Measurements from ENCODE around the gene MYPN. TPM values are rescaled to one million over a fixed set of nuclear protein-coding genes. Genes with fewer than 3 reads are reported as not detected.

Gene MYPN
- total and polyA plus RNA-seq, 2 experiments from 2014 or later, result not detected

DNA sequence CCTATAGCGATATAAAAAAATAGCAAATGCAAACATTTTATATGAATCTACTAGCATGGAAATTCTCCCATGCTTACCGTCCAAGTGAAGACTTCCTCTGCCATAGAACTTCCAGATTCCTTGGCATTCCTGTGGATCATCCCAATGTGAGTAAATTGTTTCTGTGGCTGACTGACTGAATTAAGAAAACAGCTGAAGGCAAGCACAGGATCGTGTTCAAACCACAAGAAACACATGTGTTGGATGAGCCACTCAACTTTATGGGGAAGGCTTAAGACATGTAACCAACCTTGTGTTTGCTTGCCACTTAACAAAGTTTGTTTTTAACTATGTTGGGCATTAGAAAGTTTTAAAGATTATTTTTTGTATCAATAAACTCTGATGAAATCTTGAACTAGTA is 2.6 kb upstream of the MYPN start (continued):
- TF ChIP-seq, protein P1, sequence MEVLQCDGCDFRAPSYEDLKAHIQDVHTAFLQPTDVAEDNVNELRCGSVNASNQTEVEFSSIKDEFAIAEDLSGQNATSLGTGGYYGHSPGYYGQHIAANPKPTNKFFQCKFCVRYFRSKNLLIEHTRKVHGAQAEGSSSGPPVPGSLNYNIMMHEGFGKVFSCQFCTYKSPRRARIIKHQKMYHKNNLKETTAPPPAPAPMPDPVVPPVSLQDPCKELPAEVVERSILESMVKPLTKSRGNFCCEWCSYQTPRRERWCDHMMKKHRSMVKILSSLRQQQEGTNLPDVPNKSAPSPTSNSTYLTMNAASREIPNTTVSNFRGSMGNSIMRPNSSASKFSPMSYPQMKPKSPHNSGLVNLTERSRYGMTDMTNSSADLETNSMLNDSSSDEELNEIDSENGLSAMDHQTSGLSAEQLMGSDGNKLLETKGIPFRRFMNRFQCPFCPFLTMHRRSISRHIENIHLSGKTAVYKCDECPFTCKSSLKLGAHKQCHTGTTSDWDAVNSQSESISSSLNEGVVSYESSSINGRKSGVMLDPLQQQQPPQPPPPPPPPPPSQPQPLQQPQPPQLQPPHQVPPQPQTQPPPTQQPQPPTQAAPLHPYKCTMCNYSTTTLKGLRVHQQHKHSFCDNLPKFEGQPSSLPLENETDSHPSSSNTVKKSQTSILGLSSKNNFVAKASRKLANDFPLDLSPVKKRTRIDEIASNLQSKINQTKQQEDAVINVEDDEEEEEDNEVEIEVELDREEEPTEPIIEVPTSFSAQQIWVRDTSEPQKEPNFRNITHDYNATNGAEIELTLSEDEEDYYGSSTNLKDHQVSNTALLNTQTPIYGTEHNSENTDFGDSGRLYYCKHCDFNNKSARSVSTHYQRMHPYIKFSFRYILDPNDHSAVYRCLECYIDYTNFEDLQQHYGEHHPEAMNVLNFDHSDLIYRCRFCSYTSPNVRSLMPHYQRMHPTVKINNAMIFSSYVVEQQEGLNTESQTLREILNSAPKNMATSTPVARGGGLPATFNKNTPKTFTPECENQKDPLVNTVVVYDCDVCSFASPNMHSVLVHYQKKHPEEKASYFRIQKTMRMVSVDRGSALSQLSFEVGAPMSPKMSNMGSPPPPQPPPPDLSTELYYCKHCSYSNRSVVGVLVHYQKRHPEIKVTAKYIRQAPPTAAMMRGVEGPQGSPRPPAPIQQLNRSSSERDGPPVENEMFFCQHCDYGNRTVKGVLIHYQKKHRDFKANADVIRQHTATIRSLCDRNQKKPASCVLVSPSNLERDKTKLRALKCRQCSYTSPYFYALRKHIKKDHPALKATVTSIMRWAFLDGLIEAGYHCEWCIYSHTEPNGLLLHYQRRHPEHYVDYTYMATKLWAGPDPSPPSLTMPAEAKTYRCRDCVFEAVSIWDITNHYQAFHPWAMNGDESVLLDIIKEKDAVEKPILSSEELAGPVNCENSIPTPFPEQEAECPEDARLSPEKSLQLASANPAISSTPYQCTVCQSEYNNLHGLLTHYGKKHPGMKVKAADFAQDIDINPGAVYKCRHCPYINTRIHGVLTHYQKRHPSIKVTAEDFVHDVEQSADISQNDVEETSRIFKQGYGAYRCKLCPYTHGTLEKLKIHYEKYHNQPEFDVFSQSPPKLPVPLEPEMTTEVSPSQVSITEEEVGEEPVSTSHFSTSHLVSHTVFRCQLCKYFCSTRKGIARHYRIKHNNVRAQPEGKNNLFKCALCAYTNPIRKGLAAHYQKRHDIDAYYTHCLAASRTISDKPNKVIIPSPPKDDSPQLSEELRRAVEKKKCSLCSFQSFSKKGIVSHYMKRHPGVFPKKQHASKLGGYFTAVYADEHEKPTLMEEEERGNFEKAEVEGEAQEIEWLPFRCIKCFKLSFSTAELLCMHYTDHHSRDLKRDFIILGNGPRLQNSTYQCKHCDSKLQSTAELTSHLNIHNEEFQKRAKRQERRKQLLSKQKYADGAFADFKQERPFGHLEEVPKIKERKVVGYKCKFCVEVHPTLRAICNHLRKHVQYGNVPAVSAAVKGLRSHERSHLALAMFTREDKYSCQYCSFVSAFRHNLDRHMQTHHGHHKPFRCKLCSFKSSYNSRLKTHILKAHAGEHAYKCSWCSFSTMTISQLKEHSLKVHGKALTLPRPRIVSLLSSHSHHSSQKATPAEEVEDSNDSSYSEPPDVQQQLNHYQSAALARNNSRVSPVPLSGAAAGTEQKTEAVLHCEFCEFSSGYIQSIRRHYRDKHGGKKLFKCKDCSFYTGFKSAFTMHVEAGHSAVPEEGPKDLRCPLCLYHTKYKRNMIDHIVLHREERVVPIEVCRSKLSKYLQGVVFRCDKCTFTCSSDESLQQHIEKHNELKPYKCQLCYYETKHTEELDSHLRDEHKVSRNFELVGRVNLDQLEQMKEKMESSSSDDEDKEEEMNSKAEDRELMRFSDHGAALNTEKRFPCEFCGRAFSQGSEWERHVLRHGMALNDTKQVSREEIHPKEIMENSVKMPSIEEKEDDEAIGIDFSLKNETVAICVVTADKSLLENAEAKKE (CRISPR knock-in tag; IDR thresholded peaks at IDR 0.05), result no peak
- no peak for TF ChIP-seq CREB1 (CRISPR knock-in tag; IDR thresholded peaks at IDR 0.05; ENCODE audit: low read depth)
- TF ChIP-seq ZNF331 (CRISPR knock-in tag; IDR thresholded peaks at IDR 0.05; ENCODE audit: low read depth), result no peak
- TF ChIP-seq ETS1 (IDR thresholded peaks at IDR 0.05), result no peak
- TF ChIP-seq EZH2phosphoT487 (IDR thresholded peaks at IDR 0.05; ENCODE audit: unreplicated experiment), result no peak
- no peak for TF ChIP-seq POLR2AphosphoS5 (IDR thresholded peaks at IDR 0.05; ENCODE audit: low read depth)
- TF ChIP-seq ZNF114 (CRISPR knock-in tag; IDR thresholded peaks at IDR 0.05), result no peak
- TF ChIP-seq JUNB (IDR thresholded peaks at IDR 0.05; ENCODE audit: unreplicated experiment), result no peak
- no peak for TF ChIP-seq STAT1 (IDR thresholded peaks at IDR 0.05; ENCODE audit: unreplicated experiment)
- no peak for TF ChIP-seq EZH2 (IDR thresholded peaks at IDR 0.05; ENCODE audit: low read depth, unreplicated experiment)

- Mint-ChIP-seq H3K9me3 (no peaks in the 10 kb centered on the region), H3K27ac (0 out of 2 replicates have a peak overlapping the region, but pooled peaks have one; percentile 45), H3K4me3 (no peak overlapping the region), H3K4me1 (peaks cover 7% of the 10 kb centered on the region; the same call in 2 of the 3 replicates), H3K36me3 (ENCODE audit: low read depth) (no peaks in the 10 kb centered on the region), H3K27me3 (ENCODE audit: insufficient read depth, low read depth, poor library complexity) (no peaks in the 10 kb centered on the region)
- Histone ChIP-seq H3K36me3 (ENCODE audit: insufficient read depth) (no peaks in the 10 kb centered on the region), H3K4me1 (ENCODE audit: insufficient read depth) (no peaks in the 10 kb centered on the region), H3K79me2 (replicated peaks; ENCODE audit: insufficient read depth) (no peaks in the 10 kb centered on the region), H2AFZ (no peak overlapping the region), H3K27me3 (ENCODE audit: insufficient read depth) (no peaks in the 10 kb centered on the region), H3K4me2 (no peak overlapping the region), H3K27ac (ENCODE audit: low read depth) (no peak overlapping the region), H3K4me3 (no peak overlapping the region), H3K9me2 (ENCODE audit: insufficient read depth) (no peaks in the 10 kb centered on the region), H3F3A (replicated peaks; ENCODE audit: low read depth) (no peaks in the 10 kb centered on the region), H4K20me1 (replicated peaks; ENCODE audit: insufficient read depth) (no peaks in the 10 kb centered on the region)
- no peak for ATAC-seq
- DNase-seq (ENCODE audit: low spot score), result no peak
- no peak for TF ChIP-seq EZH2 (IDR thresholded peaks at IDR 0.05; ENCODE audit: low read depth, unreplicated experiment)
- TF ChIP-seq, protein P2, sequence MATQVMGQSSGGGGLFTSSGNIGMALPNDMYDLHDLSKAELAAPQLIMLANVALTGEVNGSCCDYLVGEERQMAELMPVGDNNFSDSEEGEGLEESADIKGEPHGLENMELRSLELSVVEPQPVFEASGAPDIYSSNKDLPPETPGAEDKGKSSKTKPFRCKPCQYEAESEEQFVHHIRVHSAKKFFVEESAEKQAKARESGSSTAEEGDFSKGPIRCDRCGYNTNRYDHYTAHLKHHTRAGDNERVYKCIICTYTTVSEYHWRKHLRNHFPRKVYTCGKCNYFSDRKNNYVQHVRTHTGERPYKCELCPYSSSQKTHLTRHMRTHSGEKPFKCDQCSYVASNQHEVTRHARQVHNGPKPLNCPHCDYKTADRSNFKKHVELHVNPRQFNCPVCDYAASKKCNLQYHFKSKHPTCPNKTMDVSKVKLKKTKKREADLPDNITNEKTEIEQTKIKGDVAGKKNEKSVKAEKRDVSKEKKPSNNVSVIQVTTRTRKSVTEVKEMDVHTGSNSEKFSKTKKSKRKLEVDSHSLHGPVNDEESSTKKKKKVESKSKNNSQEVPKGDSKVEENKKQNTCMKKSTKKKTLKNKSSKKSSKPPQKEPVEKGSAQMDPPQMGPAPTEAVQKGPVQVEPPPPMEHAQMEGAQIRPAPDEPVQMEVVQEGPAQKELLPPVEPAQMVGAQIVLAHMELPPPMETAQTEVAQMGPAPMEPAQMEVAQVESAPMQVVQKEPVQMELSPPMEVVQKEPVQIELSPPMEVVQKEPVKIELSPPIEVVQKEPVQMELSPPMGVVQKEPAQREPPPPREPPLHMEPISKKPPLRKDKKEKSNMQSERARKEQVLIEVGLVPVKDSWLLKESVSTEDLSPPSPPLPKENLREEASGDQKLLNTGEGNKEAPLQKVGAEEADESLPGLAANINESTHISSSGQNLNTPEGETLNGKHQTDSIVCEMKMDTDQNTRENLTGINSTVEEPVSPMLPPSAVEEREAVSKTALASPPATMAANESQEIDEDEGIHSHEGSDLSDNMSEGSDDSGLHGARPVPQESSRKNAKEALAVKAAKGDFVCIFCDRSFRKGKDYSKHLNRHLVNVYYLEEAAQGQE (IDR thresholded peaks at IDR 0.05; ENCODE audit: unreplicated experiment), result no peak
- TF ChIP-seq EZH2phosphoT487 (IDR thresholded peaks at IDR 0.05; ENCODE audit: unreplicated experiment), result no peak
These were observed 1.6 kb upstream of the MYPN start for GRCh38 chr10:68107651-68108050.
